Astrocyte of the cerebellum (primary cell): ENCODE data around the gene HSPA9.

Experiments used
- DNase-seq: peaks from one replicate; pipeline ENCODE4 v3.0.0-alpha.2; 2011; ENCODE audit warnings: low read depth
- H3K4me3 ChIP-seq: 2 replicates; pipeline ENCODE4 v1.5.1; 2011; ENCODE audit warnings: mild to moderate bottlenecking, low read depth, low read length, moderate library complexity
- in situ Hi-C: cut with HindIII; loops from 2 replicates; pipeline ENCODE4 v1.10.0; 2017; ENCODE audit warnings: low sequenced_read_pairs
- TF ChIP-seq, protein P1 (sequence below): IDR thresholded peaks from 2 replicates; pipeline ENCODE4 v1.5.1; 2012; ENCODE audit warnings: low read length, low read depth, moderate library complexity, mild to moderate bottlenecking; ENCODE audit errors: missing control alignments

Gene HSPA9

GRCh38 chr5:138553437-138554095, 21.6 kb downstream of the HSPA9 start:
- DNase-seq: no peak
- in situ Hi-C loops: no loop called here

GRCh38 chr5:138552657-138553056, 22.5 kb downstream of the HSPA9 start:
- H3K4me3 ChIP-seq: no peak overlapping the region
- TF ChIP-seq, protein P1, sequence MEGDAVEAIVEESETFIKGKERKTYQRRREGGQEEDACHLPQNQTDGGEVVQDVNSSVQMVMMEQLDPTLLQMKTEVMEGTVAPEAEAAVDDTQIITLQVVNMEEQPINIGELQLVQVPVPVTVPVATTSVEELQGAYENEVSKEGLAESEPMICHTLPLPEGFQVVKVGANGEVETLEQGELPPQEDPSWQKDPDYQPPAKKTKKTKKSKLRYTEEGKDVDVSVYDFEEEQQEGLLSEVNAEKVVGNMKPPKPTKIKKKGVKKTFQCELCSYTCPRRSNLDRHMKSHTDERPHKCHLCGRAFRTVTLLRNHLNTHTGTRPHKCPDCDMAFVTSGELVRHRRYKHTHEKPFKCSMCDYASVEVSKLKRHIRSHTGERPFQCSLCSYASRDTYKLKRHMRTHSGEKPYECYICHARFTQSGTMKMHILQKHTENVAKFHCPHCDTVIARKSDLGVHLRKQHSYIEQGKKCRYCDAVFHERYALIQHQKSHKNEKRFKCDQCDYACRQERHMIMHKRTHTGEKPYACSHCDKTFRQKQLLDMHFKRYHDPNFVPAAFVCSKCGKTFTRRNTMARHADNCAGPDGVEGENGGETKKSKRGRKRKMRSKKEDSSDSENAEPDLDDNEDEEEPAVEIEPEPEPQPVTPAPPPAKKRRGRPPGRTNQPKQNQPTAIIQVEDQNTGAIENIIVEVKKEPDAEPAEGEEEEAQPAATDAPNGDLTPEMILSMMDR: no peak
- in situ Hi-C loops: no loop called here
- DNase-seq: no peak

More at GRCh38 chr5:138553437-138554095, 21.6 kb downstream of the HSPA9 start:
- H3K4me3 ChIP-seq: no peak overlapping the region
- TF ChIP-seq, protein P1: no peak

GRCh38 chr5:138549414-138549813, 25.8 kb downstream of the HSPA9 start:
- in situ Hi-C loops: no loop called here
- H3K4me3 ChIP-seq: no peak overlapping the region
- TF ChIP-seq, protein P1: no peak
- no peak for DNase-seq

DNA sequence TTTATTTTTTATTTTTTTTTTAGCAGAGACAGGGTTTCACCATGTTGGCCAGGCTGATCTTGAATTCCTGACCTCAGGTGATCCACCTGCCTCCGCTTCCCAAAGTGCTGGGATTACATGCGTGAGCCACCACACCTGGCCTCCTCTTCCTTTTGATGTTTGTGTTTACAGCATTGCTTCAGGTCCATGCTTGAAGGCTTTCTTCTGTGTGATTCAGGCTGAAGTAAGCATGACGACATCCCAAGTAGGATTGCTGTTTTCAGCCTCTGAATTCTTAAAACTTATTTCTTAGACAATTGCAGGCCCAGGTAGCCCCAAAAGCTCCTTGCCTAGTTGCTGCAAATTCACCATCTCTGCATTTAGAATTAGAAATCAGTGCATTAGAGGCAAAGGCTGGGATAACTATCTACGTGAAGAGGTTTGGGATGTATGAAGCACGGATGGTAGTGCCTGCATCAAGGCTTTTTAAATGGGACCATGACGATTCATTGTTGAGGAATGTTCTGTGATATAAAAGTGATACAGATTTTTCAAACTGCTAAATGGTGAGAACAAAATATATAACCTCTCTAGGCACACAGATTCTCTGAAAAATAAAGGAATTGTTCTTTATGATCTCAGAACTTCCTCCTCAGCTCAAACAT, 29.2 kb downstream of the HSPA9 start:
- DNase-seq: no peak
- H3K4me3 ChIP-seq: no peak overlapping the region
- in situ Hi-C loops: no loop called here
- TF ChIP-seq, protein P1: no peak

GRCh38 chr5:138544181-138545134, 30.7 kb downstream of the HSPA9 start:
- TF ChIP-seq, protein P1: no peak
- in situ Hi-C loops: no loop called here
- DNase-seq: no peak
- H3K4me3 ChIP-seq: peak overlapping the region; percentile 74

GRCh38 chr5:138543730-138544104, 31.5 kb downstream of the HSPA9 start:
- H3K4me3 ChIP-seq: peak overlapping the region; percentile 74
- in situ Hi-C loops: no loop called here
- no peak for DNase-seq
- TF ChIP-seq, protein P1: no peak
